Measurements from ENCODE around the gene CP. TPM values are rescaled to one million over a fixed set of nuclear protein-coding genes. Genes with fewer than 3 reads are reported as not detected.

The CP gene
- total RNA-seq, 1 experiment from 2014 or later: 6.8 TPM

DNA sequence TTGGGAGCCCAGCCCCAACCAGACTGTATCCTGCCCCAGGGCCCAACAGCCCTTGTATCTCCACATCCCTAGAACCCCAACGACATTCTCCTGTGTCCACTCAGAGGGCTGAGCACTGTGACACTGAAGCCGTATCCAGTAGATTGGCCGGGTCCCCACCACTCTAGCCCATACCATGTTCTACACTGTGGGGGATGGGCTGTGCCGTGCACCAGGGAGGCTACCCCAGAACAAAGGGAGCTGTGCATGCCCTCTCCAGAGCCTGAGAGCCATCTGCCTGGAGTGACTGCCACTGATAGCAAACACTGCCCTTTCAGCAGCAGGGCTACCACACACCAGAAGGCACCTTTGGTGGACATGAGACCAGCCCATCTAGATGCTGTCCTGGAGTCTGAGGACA, 37.1 kb upstream of the CP start:
- H3K27me3 ChIP-seq (replicated peaks; ENCODE audit: control insufficient read depth, insufficient read depth, low read length): no peaks in the 10 kb centered on the region
- BruUV-seq (replicated peaks): no TSS peak
- no peak for DNase-seq
- no peak overlapping the region for H3K27ac Mint-ChIP-seq (ENCODE audit: unreplicated experiment)
- peaks cover 13% of the 10 kb centered on the region for H3K4me1 Mint-ChIP-seq (ENCODE audit: low read depth, unreplicated experiment)
- POLR2A ChIA-PET: no interaction called here
- CTCF ChIA-PET: no interaction called here
- TF ChIP-seq, protein P1, sequence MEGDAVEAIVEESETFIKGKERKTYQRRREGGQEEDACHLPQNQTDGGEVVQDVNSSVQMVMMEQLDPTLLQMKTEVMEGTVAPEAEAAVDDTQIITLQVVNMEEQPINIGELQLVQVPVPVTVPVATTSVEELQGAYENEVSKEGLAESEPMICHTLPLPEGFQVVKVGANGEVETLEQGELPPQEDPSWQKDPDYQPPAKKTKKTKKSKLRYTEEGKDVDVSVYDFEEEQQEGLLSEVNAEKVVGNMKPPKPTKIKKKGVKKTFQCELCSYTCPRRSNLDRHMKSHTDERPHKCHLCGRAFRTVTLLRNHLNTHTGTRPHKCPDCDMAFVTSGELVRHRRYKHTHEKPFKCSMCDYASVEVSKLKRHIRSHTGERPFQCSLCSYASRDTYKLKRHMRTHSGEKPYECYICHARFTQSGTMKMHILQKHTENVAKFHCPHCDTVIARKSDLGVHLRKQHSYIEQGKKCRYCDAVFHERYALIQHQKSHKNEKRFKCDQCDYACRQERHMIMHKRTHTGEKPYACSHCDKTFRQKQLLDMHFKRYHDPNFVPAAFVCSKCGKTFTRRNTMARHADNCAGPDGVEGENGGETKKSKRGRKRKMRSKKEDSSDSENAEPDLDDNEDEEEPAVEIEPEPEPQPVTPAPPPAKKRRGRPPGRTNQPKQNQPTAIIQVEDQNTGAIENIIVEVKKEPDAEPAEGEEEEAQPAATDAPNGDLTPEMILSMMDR (IDR thresholded peaks at IDR 0.05; ENCODE audit: insufficient read depth in 1 of 2, low read depth in 1 of 2, low read length in 1 of 2, severe bottlenecking in 1 of 2, unreplicated experiment in 1 of 2): no peak
- H3K27me3 Mint-ChIP-seq (ENCODE audit: insufficient read depth, unreplicated experiment): no peaks in the 10 kb centered on the region
- no peaks in the 10 kb centered on the region for H3K9me3 Mint-ChIP-seq (ENCODE audit: unreplicated experiment)
- H3K36me3 ChIP-seq (ENCODE audit: control insufficient read depth, insufficient read depth, low read length): no peaks in the 10 kb centered on the region
- intact Hi-C loops (cut with micrococcal nuclease; ENCODE audit: unreplicated experiment): no loop called here
- peaks cover 23% of the 10 kb centered on the region for H3K4me1 ChIP-seq
- no peak overlapping the region for H3K4me3 Mint-ChIP-seq (ENCODE audit: unreplicated experiment)
- H3K9me3 ChIP-seq: no peaks in the 10 kb centered on the region
- no peaks in the 10 kb centered on the region for H3K36me3 Mint-ChIP-seq (ENCODE audit: insufficient read depth, unreplicated experiment)
- no peak overlapping the region for H3K4me3 ChIP-seq (ENCODE audit: low read depth, low read length)

DNA sequence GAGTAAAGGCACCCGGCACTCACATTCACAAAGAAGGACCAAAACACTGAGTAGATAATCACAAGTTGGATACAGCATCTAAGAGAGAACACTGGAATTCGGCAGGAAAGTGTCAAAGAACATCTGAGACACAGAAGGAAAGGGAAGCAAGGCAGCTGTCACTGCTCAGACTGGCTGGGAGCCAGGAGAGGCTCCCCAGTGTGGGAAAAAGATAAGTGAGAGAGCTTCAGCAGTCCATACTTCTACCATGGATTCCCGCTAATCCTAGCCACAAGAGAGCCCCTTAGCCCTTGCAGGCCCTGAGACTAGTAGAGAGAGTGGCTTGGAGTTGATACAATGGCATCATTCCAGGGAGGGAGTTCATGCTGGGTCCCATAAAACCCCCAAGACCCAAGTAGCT, 36.7 kb upstream of the CP start:
- TF ChIP-seq, protein P1 (IDR thresholded peaks at IDR 0.05; ENCODE audit: insufficient read depth in 1 of 2, low read depth in 1 of 2, low read length in 1 of 2, severe bottlenecking in 1 of 2, unreplicated experiment in 1 of 2): no peak
- H3K27me3 Mint-ChIP-seq (ENCODE audit: insufficient read depth, unreplicated experiment): no peaks in the 10 kb centered on the region
- no peak for DNase-seq
- no peaks in the 10 kb centered on the region for H3K9me3 Mint-ChIP-seq (ENCODE audit: unreplicated experiment)
- H3K36me3 Mint-ChIP-seq (ENCODE audit: insufficient read depth, unreplicated experiment): no peaks in the 10 kb centered on the region
- ChIA-PET CTCF (no interaction called here), POLR2A (no interaction called here)
- no peak overlapping the region for H3K27ac Mint-ChIP-seq (ENCODE audit: unreplicated experiment)
- H3K9me3 ChIP-seq: no peaks in the 10 kb centered on the region
- no peak overlapping the region for H3K4me3 Mint-ChIP-seq (ENCODE audit: unreplicated experiment)
- no peaks in the 10 kb centered on the region for H3K27me3 ChIP-seq (replicated peaks; ENCODE audit: control insufficient read depth, insufficient read depth, low read length)
- H3K4me1 Mint-ChIP-seq (ENCODE audit: low read depth, unreplicated experiment): peaks cover 13% of the 10 kb centered on the region
- intact Hi-C loops (cut with micrococcal nuclease; ENCODE audit: unreplicated experiment): no loop called here
- no peaks in the 10 kb centered on the region for H3K36me3 ChIP-seq (ENCODE audit: control insufficient read depth, insufficient read depth, low read length)
- peaks cover 23% of the 10 kb centered on the region for H3K4me1 ChIP-seq
- no peak overlapping the region for H3K4me3 ChIP-seq (ENCODE audit: low read depth, low read length)
- no TSS peak for BruUV-seq (replicated peaks)

DNA sequence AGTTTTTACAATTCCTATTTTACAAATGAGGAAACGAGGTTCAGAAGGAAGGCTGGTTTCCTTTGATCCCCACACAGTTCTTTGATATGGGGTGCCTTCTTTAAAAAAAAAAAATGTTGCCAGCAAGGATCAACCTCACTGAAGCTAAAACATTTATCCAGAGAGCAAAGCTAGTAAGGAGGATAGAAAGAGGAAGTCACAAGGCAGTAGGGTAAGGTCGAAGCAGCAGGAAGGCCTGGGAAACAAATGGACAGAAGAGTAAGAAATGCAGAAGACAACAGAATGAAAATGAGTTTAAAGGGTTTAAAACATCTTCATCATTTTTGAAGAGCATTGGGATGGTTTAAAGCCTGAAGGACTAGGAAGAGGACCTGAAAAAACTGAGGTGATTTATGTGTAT, 30.6 kb upstream of the CP start:
- Mint-ChIP-seq H3K27ac (ENCODE audit: unreplicated experiment) (no peak overlapping the region), H3K4me3 (ENCODE audit: unreplicated experiment) (no peak overlapping the region), H3K27me3 (ENCODE audit: insufficient read depth, unreplicated experiment) (no peaks in the 10 kb centered on the region), H3K4me1 (ENCODE audit: low read depth, unreplicated experiment) (peaks cover 13% of the 10 kb centered on the region), H3K36me3 (ENCODE audit: insufficient read depth, unreplicated experiment) (no peaks in the 10 kb centered on the region), H3K9me3 (ENCODE audit: unreplicated experiment) (peaks cover 9% of the 10 kb centered on the region)
- TF ChIP-seq, protein P1 (IDR thresholded peaks at IDR 0.05; ENCODE audit: insufficient read depth in 1 of 2, low read depth in 1 of 2, low read length in 1 of 2, severe bottlenecking in 1 of 2, unreplicated experiment in 1 of 2): no peak
- Histone ChIP-seq H3K36me3 (ENCODE audit: control insufficient read depth, insufficient read depth, low read length) (no peaks in the 10 kb centered on the region), H3K27me3 (replicated peaks; ENCODE audit: control insufficient read depth, insufficient read depth, low read length) (no peaks in the 10 kb centered on the region), H3K9me3 (no peaks in the 10 kb centered on the region; the same call in 1 of the 2 replicates), H3K4me3 (ENCODE audit: low read depth, low read length) (no peak overlapping the region), H3K4me1 (peaks cover 36% of the 10 kb centered on the region)
- DNase-seq: no peak
- ChIA-PET CTCF (no interaction called here), POLR2A (no interaction called here)
- no TSS peak for BruUV-seq (replicated peaks)
- intact Hi-C loops (cut with micrococcal nuclease; ENCODE audit: unreplicated experiment): no loop called here
